GM18511 (cell line): ENCODE results near the gene NPBWR2.
"Not testable (repeated sequence)": the region's sequence is repeated elsewhere in the genome, so short reads cannot be mapped to it uniquely, and the experiment has no call there.

Experiments
- ATAC-seq: cut with Tn5 transposase; IDR thresholded peaks from one replicate; pipeline ENCODE4 v1.9.1; 2021; ENCODE audit warnings: mild to moderate bottlenecking, moderate library complexity; ENCODE audit not compliant: unreplicated experiment

Gene NPBWR2

DNA sequence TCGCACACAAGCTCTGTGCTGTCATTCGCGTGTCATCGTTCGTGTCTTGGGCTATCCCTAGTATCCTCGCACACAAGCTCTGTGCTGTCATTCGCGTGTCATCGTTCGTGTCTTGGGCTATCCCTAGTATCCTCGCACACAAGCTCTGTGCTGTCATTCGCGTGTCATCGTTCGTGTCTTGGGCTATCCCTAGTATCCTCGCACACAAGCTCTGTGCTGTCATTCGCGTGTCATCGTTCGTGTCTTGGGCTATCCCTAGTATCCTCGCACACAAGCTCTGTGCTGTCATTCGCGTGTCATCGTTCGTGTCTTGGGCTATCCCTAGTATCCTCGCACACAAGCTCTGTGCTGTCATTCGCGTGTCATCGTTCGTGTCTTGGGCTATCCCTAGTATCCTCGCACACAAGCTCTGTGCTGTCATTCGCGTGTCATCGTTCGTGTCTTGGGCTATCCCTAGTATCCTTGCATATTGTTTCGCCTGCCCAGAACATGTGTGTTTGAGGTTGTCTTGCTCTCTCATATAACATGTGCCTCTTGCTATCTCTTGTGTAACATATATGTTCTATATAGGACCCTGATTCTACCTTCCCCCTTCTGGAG lies 20.0 kb downstream of the NPBWR2 start:
- ATAC-seq, result not testable (repeated sequence)

DNA sequence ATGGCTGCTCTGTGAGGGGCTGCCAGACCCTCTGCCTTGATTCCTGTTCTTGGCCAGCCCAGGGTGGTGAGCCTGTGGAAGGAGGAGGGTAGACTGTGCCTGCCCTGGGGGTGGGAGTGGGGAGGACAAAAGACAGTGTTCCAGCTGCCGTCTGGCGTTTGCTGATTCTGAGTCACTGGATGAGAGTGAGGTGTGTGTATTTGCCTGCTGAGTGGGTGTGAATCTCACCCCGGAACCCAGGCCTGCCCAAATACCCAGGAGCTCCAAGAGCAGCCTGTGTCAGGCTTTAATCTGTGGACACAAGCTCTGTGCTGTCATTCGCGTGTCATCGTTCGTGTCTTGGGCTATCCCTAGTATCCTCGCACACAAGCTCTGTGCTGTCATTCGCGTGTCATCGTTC lies 20.6 kb downstream of the NPBWR2 start:
- no peak for ATAC-seq

DNA sequence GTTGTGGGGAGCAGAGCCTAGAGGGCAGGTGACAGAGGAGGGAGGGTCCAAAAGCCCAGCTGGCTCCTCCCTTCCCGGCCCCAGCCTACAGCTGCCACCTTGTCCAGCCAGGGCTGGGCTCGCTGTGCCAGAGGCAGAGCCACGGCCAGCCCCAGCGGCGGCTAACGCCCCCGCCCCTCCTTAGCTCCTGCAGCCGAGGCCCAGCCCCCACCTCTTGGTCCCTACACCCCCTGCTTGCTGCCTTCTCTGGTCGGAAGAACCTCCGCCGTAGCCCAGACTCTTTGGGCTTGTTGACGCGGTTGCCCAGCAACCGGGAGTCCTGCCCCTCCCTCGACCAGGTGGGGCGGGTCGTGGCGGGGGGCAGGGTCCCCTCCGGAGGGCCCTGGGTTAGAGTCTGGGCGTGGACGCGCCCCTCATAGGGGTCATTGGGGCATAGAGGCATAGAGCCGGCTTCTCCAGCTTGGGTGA lies 22.6 kb downstream of the NPBWR2 start:
- no peak for ATAC-seq

DNA sequence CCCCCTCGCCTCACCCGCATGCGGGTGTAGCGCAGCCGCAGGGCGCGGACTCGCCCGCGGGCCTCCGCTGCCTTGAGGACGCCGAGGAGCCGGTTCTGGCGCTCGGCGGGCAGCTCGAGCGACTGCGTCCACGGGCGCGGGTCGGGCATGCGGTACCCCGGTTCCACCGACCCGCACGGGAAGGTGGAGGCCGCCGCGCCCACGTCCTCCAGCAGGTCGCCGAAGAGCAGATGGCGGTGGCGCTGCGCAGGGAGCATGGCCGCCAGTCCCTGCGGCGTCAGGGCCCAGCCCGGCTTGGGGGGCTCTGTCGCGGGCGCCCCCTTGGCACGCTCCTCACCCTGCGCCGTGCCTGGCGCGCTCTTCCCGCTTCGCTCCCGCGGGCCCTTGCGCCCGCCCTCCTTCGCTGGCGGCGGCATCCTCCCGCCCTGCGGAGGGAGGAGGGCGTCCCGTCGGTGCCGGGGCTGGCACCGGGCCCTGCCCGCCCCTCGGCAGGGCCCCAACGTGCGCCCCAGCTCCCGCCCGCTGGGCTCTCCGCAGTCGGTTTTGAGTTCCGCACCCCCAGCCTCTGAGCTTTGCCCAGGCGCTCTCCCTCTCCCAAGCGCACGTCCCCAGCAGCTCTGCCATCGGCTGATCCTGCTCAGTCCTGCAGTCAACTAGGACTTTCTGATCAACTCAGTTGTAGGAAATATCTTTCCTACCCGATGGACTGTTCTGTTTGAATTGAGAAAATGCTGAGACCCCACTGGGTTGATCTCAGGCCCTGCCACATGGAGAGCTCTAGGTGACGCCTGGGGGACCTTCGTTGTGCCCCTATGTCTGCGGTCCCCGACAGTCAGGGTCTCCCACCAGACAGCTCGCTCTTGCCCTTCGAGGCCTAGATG lies 23.3 kb downstream of the NPBWR2 start, which contains the start of gene LKAAEAR1:
TSS of gene LKAAEAR1 (minus strand) at position 595 of the 881 bp plus-strand sequence. CDS start at position 416, 179 bp downstream.
- no peak for ATAC-seq

DNA sequence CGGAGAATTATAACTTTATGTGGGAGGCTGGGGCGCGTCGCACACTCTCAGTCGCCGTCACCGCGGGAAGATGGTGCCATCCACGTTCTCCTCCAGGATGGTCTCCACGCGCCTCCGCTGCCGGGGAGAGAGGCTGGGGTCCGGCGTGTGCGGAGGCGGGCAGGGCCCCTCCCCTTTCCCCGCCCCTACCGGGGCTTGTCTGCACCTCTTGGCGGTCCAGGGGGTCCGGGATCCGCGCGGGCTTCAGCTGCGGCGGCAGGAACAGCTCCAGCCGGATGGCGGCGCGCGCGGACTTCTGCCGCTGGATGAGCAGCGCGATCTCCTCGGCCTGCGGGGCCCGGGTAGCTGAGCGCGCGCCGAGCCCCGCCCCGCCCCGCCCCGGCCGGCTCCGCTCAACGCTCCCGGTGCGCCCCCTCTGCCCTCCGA lies 24.0 kb downstream of the NPBWR2 start:
- no peak for ATAC-seq

DNA sequence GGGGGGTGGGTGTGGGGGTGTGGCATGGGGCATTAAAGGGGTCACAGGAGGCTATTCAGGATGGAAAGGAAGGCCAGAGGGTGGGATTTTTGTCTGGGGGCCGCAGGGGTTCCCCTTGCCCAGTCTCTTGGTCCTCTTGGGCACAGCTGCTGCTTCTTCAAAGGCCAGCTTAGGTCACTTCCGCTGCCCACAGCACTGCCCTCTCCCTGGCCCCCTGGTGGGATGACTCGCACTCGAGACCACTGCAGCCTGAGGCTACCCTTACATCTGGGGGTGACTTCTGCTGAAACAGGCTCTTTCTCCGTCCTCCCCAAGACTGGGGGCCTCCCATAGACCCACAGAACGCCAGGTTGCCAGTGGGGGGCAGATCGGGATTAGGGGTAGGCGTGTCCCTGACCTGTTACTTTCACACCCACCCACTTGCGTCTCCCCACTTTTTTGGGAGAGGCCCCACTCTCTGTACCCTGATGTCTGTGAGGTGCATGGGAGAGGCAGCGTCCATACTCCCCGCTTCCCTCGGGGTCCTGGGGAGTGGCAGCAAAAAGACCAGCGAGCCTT lies 24.5 kb downstream of the NPBWR2 start:
- ATAC-seq, result no peak

DNA sequence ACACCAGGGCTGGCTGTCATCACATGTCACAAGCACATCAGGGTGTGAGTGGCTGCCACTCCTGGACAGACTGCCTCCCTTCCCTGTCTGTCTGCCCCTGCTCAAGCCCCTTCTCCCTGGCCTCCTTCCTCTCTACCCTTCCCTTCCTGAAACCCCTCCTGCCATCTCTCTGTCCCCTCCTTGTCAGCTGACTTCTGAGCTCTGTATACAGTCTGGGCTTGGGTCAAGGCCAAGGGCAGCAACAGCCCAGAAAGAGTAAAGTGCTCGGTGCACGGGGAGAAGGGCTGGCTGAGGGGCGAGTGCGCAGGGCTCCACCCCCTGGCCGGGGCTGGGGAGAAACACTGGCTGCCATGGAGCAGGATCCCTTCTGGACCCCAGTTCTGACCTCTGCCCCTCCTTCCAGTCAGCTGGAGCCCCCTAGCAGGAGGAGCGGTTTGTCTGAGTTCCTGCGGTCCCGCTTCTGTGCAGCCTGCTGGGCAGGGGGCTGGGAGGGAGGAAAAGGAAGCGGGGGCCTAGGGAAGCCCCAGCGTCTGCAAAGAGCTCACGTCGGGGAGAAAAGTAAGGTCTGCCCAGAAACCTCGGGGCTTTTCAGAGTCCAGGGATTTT lies 25.1 kb downstream of the NPBWR2 start:
- no peak for ATAC-seq

DNA sequence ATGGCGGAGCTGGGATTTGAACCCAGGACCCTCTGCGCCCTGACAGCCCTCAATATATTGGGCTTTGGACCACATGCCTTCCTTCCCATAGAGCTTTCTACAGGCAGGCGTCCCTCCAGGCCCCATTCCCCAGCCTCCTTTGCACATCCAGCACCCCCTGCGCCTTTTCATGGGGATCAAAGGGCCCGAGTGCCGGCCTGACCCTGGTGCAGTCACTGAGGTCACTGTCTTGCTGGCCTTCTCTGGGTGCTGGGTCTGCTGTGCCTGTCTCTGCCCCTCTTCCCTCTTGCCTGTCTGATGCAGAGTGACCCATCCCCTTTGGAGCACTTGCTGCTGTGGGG lies 25.8 kb downstream of the NPBWR2 start:
- no peak for ATAC-seq

DNA sequence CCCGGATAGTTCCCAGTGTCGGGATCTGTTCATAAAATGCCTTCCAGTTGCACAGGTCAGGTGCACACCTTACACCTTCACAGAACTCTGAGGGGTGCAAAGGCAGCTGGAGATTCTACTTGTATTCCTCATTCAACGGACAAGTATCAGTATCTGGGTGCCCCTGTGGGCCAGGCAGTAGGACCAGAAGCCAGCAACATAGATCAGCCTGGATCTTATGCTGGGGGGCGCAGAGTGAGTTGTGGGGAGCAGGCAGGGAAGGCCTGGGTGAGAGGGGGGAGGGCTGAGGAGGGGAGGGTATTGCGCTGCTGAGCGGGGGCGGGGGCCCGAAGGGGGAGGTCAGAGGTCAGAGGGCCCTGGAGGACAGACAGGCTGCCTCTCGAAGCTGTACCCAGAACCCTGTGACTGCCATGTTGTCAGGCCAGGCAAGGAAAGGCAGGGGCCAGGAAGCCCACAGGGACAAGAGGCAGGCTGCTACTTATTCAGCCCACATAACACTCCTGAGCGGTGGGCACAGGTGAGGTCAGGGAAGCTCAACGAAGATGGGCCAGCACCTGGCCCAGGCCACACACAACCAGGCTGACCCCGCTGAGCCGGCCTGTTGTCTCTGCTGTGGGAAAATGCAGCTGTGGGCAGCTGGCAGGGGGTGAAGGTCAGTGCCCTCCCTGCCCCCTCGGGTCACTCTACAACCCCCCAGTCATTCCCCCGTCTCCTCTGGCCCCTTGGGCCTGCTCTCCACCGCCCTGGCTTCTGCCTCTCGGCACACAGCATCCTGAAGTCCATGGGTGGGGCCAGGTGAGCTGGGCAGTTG lies 26.3 kb downstream of the NPBWR2 start:
- no peak for ATAC-seq

DNA sequence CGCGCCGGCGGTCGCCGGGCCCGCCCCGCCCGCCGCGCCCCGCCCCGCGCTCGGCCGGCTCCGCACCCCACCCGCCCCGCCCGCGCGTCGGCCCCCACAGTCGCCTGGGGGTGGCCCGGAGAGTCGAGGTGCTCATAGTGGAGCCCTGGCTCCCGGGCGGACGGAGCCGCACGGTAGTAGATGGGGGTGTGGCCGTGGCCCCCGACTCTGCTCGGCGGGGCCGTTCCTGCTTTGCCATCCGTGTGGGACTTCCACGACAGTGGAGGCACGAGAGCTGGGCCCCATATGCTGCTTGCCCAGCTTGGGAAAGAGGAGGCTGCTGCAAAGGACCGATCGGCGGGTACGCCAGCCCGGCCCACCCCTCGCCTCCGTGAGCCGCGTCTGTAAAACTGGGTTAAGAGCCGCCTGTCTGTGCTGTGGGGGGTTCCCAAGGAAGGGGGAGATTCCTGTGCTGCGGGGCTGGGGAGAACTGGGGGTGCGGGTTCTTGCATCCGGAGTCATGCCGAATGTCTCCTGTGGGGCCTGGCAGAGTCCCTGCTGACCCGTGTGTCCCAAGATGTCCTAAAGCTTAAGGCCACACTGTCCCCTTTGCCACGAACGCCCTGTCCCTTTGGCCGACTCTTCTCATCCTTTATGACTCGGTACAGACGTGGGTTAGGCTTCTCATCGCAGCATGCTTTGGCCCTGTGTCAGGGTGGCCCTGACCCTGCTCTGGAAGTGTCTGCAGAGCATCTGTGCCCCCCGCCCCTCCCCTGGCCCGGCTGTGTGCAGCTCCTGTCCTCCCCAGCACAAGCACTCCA lies 27.2 kb downstream of the NPBWR2 start, which contains the start of gene OPRL1:
TSS of gene OPRL1 (plus strand) at position 70 of the 800 bp plus-strand sequence. CDS start 12,639 bp downstream, outside the sequence.
- ATAC-seq, result no peak

DNA sequence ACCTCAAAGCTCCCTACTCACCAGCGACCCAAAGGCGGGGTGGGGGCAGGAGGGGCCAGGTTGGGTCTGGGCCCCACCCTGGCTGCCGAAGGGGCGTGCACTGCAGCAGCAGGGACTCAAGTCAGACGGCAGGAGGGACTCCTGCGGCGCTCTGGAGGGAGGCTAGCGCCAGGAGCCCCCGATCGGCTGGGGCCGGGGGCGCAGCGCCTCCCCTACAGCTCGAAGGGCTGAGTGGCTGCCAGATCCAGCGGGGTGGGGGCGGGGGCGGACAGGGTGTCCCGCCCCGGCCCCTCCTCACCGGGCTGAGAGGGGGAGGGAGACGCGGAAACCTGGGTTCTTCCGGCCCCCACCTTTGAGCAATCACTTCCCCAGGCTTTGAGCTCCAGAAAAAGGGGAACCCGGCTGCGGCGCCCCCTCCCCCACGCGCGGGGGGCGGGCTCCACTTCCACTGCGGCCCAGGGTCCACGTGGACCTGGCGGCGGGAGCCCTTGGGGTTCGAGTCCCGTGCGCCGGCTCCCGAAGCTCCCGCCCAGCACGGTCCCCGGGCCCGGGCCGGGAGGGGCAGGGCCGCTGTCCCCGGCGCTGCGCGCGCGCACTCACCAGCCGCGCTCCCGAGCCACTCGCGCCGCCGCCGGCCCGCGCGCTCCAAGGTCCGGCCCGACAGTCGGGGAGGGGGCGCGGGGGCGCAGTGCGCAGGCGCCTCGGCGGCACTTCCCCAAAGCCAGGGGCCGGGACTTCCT lies 27.9 kb downstream of the NPBWR2 start, which contains the start of gene RGS19:
TSS of gene RGS19 (minus strand) at position 246 of the 740 bp plus-strand sequence. CDS start 2,632 bp downstream, outside the sequence.
- peak; percentile 34 for ATAC-seq

DNA sequence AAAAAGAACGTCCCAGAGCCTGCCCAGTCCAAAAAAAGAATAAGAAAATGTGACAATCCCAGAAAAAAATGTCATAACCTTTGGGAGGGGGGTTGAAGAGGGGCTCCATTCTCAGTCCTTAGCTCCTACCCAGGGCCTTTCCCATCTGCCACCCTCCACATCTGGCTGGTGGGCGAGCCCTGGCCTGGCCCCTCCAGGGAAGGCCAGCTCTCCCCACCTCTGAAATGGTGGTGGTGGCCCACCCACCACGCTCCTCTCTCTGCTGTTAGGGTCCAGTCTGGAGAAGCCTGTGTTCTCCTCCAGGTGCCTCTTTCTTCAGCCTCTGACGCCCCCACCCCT lies 28.5 kb downstream of the NPBWR2 start:
- no peak for ATAC-seq

DNA sequence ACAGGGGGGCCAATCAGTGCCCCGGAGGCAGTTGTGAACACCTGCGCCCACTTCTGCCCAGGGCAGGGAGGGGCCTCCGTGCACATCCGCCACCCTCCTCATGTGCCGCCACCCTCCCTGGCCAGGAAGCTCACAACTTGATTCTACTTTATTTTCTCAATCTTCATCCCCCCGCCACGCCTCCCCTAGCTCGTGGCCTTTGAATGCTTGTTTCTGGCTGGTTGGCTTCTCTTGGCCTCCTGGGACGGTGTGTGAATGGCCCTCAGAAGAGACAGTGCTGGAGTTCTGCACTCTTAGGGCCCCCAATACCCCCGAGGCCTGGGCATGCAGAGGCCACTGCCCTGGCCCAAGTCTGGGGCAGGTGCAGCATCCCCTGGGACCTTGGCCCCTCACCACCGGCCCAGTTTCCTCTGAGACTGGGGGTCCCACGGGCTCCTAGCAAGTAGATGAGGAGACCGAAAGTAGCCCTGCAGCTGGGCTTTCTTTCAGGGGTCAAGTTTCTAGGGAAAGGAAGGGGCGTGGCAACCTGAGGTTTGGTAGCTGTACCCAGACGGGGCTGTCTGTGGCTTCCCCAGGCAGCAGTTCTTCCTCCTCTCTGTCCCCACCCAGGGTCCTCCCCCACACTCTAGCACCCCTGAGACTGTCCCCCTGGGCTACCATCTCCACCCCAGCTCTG lies 29.4 kb downstream of the NPBWR2 start:
- ATAC-seq, result peak; percentile 46

DNA sequence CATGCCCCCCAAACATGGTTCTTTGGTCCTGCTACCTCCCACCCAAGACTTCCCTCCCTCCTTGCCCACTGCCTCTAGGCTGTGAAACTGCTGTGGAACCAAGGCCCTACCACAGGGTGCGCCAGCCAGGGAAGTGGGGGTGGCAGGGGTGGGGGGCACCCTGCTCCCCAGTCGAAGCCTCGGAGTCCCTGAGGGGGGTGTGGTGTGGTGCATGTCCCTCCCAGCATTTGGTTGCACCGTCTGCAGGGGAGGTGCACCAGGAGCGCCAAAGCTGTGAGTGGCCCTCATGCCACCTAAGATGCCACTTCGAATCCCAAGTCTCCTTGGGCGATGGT lies 29.9 kb downstream of the NPBWR2 start:
- peak; percentile 1 for ATAC-seq

DNA sequence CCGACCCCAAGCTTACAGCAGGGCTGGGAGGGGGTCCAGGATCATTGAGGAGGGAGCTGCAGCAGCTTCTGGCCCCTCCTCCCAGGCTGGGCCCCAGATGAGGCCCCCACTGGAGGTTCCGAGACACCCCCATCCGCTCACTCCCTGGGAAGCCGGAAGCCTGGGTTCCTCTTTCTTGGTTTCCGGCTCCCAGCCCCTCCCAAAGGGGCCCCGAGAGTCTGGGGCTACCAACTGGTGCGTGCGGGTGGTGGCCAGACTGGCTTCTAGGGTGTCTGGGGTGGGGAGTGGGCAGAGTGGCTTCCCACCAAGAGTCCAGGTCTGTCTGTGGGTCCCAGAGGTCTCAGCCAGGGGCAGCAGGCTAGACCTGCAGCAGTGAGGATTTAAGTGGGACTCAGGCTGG lies 30.3 kb downstream of the NPBWR2 start:
- peak; percentile 26 for ATAC-seq

DNA sequence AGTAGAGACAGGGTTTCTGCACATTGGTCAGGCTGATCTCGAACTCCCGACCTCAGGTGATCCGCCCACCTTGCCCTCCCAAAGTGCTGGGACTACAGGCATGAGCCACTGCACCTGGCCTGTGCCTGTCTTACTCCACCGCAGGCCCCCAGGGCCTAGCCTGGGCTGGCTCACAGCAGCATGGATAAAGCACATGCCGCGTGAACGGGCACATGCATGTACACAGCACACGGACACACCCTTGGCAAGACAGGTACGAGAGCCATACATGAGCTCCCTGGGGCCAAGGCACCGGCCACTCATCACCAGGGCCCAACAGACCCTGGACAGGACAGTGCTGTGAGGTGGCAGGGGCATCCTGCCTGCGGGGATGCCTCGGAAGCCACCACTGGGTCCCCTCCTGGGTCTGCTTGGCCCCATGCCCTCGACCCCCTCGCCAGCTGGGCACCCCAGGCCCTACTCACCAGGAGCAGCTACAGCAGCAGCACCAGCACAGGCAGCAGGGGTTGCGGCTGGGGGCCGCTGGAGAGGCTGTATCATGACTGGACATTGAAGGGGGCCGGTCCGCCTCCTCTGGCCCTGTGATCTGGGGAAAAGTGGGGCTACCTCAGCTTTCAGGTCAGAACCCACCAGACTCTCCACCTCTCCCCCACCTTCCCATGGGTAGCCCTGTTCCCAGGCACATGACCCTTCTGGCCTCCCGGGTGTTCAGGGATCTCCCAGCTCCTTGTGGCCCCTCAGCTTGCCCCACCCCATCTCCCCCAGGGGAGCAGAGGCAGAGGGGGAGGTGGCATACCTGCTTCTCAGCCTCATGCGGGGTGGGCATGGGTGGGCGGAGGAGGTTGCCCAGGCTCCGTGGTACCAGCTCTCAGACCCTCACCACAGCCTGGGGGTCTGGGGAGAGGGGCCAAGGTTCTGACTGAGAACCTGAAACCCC lies 31.0 kb downstream of the NPBWR2 start:
- ATAC-seq, result no peak

DNA sequence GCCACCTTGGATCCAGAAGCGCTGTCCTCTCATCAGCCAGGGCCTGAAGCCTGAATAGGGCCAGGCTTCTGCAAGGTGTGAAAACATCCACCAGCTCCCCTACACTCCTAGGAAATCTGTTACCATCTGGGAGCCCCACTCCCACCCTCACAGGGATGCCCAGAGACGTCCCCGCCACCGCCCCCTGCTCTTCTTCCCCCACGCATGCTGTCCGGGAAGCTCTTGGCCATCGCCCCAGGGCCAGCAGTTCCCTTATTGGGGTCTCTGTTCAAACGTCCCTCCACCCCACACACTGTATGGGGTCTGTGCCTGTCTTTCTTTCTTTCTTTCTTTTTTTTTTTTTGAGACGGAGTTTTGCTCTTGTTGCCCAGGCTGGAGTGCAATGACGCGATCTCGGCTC lies 31.8 kb downstream of the NPBWR2 start:
- no peak for ATAC-seq
